HepG2 (cell line): ENCODE results near the gene RARA. TPM values are rescaled to one million over a fixed set of nuclear protein-coding genes. Genes with fewer than 3 reads are reported as not detected.

ENCODE experiments used
- CREBL2 ChIP-seq: sonication (generic); formaldehyde crosslinking; IDR thresholded peaks from 2 replicates; pipeline ENCODE4 v1.8.1; 2023; ENCODE audit warnings: missing genetic modification reagents, mild to moderate bottlenecking, borderline replicate concordance
- FOXA1 ChIP-seq, 2 experiments: fragments of 450-650 bp in 1 of 2; sonication (generic) in 1 of 2; formaldehyde crosslinking in 1 of 2; IDR thresholded peaks; 2 replicates each; pipeline versions ENCODE4 v1.4.0 to v1.6.1; 2016 to 2020; ENCODE audit warnings: missing genetic modification reagents in 1 of 2
- HDAC6 ChIP-seq: fragments of 200-600 bp; sonication (generic); IDR thresholded peaks from 2 replicates; pipeline ENCODE4 v1.7.0; 2017; ENCODE audit warnings: mild to moderate bottlenecking, antibody characterized with exemption, low read length, low read depth
- KLF6 ChIP-seq: IDR thresholded peaks from 2 replicates; pipeline ENCODE4 v1.8.0; 2016; ENCODE audit warnings: missing biosample characterization, missing genetic modification reagents
- TRIM24 ChIP-seq: sonication (generic); formaldehyde crosslinking; IDR thresholded peaks from 2 replicates; pipeline ENCODE4 v1.8.0; 2022; ENCODE audit warnings: mild to moderate bottlenecking, missing genetic modification reagents
- ZNF34 ChIP-seq: sonication (generic); formaldehyde crosslinking; IDR thresholded peaks from 2 replicates; pipeline ENCODE4 v1.4.0; 2020; ENCODE audit warnings: mild to moderate bottlenecking, missing genetic modification reagents, borderline replicate concordance
- ZNF598 ChIP-seq: sonication (generic); formaldehyde crosslinking; IDR thresholded peaks from 2 replicates; pipeline ENCODE4 v1.5.1; 2020; ENCODE audit warnings: mild to moderate bottlenecking, missing genetic modification reagents, borderline replicate concordance
- ZNF800 ChIP-seq: sonication (generic); formaldehyde crosslinking; IDR thresholded peaks from 2 replicates; pipeline ENCODE4 v1.4.0; 2020; ENCODE audit warnings: missing genetic modification reagents
- polyA plus RNA-seq, 8 experiments: library from polyadenylated mRNA; depleted of rRNA in 3 of 8; stranded (reverse) in 7 of 8; unstranded in 1 of 8; fragments of >200 nt; fragmentation: Illumina TruSeq in 4 of 8; extraction: Trizol in 4 of 8; gene quantifications; 2 replicates each; pipeline versions ENCODE4 v1.2.1 to v1.2.3, GENCODE V29; 2011 to 2016; ENCODE audit warnings: low read depth in 4 of 8, missing spikeins in 1 of 8, mixed read lengths in 1 of 8; ENCODE audit not compliant: insufficient read depth in 1 of 8
- total RNA-seq, 5 experiments: library from RNA; depleted of rRNA; stranded (reverse); fragments of >200 nt; fragmentation: Illumina TruSeq; extraction: Trizol; gene quantifications; 2 replicates each; pipeline ENCODE4 v1.2.3, GENCODE V29; 2016; ENCODE audit warnings: low read depth in 1 of 5
- TF ChIP-seq, protein P1 (sequence below): sonication (generic); formaldehyde crosslinking; IDR thresholded peaks from 2 replicates; pipeline ENCODE4 v1.5.0; 2020; ENCODE audit warnings: mild to moderate bottlenecking, missing genetic modification reagents
- TF ChIP-seq, protein P2 (sequence below): sonication (generic); formaldehyde crosslinking; conservative IDR thresholded peaks from 2 replicates; pipeline ENCODE4 v1.8.0; 2022; ENCODE audit warnings: mild to moderate bottlenecking, moderate library complexity, missing genetic modification reagents
- TF ChIP-seq, protein P3 (sequence below), 2 experiments: sonication (generic) in 1 of 2; formaldehyde crosslinking in 1 of 2; IDR thresholded peaks; 2 replicates each; pipeline versions ENCODE4 v1.4.0 to v1.6.1; 2016 to 2020; ENCODE audit warnings: borderline replicate concordance in 1 of 2, low read depth in 1 of 2, mild to moderate bottlenecking in 1 of 2, missing genetic modification reagents in 1 of 2
- TF ChIP-seq, protein P4 (sequence below), 2 experiments: fragments of 450-650 bp in 1 of 2; sonication (generic) in 1 of 2; formaldehyde crosslinking; IDR thresholded peaks; 2 replicates each; pipeline versions ENCODE4 v1.5.0 to v1.8.0; 2020 to 2022; ENCODE audit warnings: mild to moderate bottlenecking in 1 of 2, missing genetic modification reagents in 1 of 2

The RARA gene
- total and polyA plus RNA-seq, 2 of the 13 experiments (the other 11 are each of a cell fraction or from before 2014, with no cell fraction given), result 6.4 to 8.6 TPM

GRCh38 chr17:40345161-40345993 lies 36.4 kb downstream of the RARA start (continued):
- TF ChIP-seq, protein P1, sequence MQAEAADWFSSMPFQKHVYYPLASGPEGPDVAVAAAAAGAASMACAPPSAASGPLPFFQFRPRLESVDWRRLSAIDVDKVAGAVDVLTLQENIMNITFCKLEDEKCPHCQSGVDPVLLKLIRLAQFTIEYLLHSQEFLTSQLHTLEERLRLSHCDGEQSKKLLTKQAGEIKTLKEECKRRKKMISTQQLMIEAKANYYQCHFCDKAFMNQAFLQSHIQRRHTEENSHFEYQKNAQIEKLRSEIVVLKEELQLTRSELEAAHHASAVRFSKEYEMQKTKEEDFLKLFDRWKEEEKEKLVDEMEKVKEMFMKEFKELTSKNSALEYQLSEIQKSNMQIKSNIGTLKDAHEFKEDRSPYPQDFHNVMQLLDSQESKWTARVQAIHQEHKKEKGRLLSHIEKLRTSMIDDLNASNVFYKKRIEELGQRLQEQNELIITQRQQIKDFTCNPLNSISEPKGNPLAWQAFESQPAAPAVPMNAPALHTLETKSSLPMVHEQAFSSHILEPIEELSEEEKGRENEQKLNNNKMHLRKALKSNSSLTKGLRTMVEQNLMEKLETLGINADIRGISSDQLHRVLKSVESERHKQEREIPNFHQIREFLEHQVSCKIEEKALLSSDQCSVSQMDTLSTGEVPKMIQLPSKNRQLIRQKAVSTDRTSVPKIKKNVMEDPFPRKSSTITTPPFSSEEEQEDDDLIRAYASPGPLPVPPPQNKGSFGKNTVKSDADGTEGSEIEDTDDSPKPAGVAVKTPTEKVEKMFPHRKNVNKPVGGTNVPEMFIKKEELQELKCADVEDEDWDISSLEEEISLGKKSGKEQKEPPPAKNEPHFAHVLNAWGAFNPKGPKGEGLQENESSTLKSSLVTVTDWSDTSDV, result no peak
- TF ChIP-seq, protein P2, sequence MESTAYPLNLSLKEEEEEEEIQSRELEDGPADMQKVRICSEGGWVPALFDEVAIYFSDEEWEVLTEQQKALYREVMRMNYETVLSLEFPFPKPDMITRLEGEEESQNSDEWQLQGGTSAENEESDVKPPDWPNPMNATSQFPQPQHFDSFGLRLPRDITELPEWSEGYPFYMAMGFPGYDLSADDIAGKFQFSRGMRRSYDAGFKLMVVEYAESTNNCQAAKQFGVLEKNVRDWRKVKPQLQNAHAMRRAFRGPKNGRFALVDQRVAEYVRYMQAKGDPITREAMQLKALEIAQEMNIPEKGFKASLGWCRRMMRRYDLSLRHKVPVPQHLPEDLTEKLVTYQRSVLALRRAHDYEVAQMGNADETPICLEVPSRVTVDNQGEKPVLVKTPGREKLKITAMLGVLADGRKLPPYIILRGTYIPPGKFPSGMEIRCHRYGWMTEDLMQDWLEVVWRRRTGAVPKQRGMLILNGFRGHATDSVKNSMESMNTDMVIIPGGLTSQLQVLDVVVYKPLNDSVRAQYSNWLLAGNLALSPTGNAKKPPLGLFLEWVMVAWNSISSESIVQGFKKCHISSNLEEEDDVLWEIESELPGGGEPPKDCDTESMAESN (CRISPR knock-in tag), result 0 out of 2 replicates have a peak, but pooled peaks have one; percentile 43
- TF ChIP-seq FOXA1 (IDR thresholded peaks at IDR 0.05), result no peak
- TF ChIP-seq FOXA1 (CRISPR knock-in tag; IDR thresholded peaks at IDR 0.05), result 0 out of 2 replicates have a peak, but pooled peaks have one; percentile 1
- no peak for TF ChIP-seq TRIM24 (CRISPR knock-in tag)
- TF ChIP-seq ZNF598 (CRISPR knock-in tag), result 0 out of 2 replicates have a peak, but pooled peaks have one; percentile 43
- no peak for TF ChIP-seq ZNF800 (CRISPR knock-in tag)
- TF ChIP-seq HDAC6, result no peak
- peak; percentile 83 for TF ChIP-seq ZNF34
- TF ChIP-seq, protein P3, sequence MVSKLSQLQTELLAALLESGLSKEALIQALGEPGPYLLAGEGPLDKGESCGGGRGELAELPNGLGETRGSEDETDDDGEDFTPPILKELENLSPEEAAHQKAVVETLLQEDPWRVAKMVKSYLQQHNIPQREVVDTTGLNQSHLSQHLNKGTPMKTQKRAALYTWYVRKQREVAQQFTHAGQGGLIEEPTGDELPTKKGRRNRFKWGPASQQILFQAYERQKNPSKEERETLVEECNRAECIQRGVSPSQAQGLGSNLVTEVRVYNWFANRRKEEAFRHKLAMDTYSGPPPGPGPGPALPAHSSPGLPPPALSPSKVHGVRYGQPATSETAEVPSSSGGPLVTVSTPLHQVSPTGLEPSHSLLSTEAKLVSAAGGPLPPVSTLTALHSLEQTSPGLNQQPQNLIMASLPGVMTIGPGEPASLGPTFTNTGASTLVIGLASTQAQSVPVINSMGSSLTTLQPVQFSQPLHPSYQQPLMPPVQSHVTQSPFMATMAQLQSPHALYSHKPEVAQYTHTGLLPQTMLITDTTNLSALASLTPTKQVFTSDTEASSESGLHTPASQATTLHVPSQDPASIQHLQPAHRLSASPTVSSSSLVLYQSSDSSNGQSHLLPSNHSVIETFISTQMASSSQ (IDR thresholded peaks at IDR 0.05; ENCODE audit: low read depth), result no peak
- TF ChIP-seq, protein P3 (CRISPR knock-in tag; IDR thresholded peaks at IDR 0.05; ENCODE audit: borderline replicate concordance), result 0 out of 2 replicates have a peak, but pooled peaks have one; percentile 49
- TF ChIP-seq CREBL2 (CRISPR knock-in tag), result no peak
- TF ChIP-seq KLF6 (CRISPR knock-in tag), result 0 out of 2 replicates have a peak, but pooled peaks have one; percentile 15
- TF ChIP-seq, protein P4, sequence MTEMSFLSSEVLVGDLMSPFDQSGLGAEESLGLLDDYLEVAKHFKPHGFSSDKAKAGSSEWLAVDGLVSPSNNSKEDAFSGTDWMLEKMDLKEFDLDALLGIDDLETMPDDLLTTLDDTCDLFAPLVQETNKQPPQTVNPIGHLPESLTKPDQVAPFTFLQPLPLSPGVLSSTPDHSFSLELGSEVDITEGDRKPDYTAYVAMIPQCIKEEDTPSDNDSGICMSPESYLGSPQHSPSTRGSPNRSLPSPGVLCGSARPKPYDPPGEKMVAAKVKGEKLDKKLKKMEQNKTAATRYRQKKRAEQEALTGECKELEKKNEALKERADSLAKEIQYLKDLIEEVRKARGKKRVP (CRISPR knock-in tag; IDR thresholded peaks at IDR 0.05), result peak in 1 of 2 experiments; percentile 79; a peak in 2 of 4 replicates
